GM12892 (cell line): ENCODE measurements around the gene VIM.

Source experiments
- POLR2A ChIP-seq: IDR thresholded peaks from 2 replicates; pipeline ENCODE4 v1.6.1; 2011; ENCODE audit warnings: low read depth, low read length, control low read depth
- TAF1 ChIP-seq: IDR thresholded peaks from 2 replicates; pipeline ENCODE4 v1.6.1; 2011; ENCODE audit warnings: low read depth, mild to moderate bottlenecking, control low read depth, low read length, borderline replicate concordance

DNA sequence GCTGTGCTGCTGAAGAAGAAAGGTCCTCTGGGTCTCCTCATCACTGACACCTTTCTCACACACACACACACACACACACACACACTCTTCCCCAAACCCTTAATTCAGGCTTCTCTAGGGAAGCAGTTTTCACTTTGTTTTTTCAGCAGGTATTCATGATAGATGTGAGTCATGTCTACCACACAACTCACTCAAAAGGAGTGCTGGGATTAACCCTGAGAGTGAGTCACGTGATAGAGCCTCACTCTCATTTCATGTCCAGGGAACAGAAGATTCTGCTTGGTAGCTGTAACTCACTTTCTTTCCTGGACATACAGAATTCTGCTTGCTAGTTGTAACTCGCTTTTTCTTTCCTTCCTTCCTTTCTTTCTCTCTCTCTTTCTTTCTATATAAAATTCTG lies 45.4 kb downstream of the VIM start:
- TF ChIP-seq TAF1 = no peak
- TF ChIP-seq POLR2A = no peak
